HCT116 (cell line): Measurements from ENCODE around the gene OSGIN1. TPM values are rescaled to one million over a fixed set of nuclear protein-coding genes. Genes with fewer than 3 reads are reported as not detected.

ENCODE experiments used
- ATAC-seq: fragments of 200-7000 bp; cut with Tn5 transposase; 2 replicates; pipeline ENCODE4 v1.9.1; 2020; ENCODE audit warnings: mild to moderate bottlenecking, moderate library complexity
- BruUV-seq: library from RNA; stranded (reverse); fragments of 400-500 nt; replicated peaks from 2 replicates; lab custom pipeline; 2021; lab: Mats Ljungman, UMichigan
- CTCF ChIA-PET: fragments of 300-600 bp; sonication (Branson Sonifier 250); formaldehyde crosslinking; loops from one replicate; lab custom pipeline; 2021; ENCODE audit warnings: antibody characterized with exemption; lab: Charles Lee
- POLR2A ChIA-PET: fragments of 300-600, 350-600 bp; sonication (Branson Sonifier 250); formaldehyde crosslinking; loops from one replicate; lab custom pipeline; 2021; ENCODE audit warnings: antibody characterized with exemption; lab: Charles Lee
- RAD21 ChIA-PET, 2 experiments: fragments of 300-600 bp; sonication (Branson Sonifier 250); formaldehyde crosslinking; loops; one replicate each; lab custom pipeline; 2023; ENCODE audit warnings: low total read pairs in 2 of 2; ENCODE audit not compliant: uncharacterized antibody in 2 of 2, unreplicated experiment in 2 of 2, low non-redundant PET in 1 of 2; lab: Charles Lee
- DNase-seq: peaks from one replicate; pipeline ENCODE4 v3.0.0-alpha.2; 2010; ENCODE audit warnings: low read depth, low spot score
- H2AFZ ChIP-seq: fragments of 200-600 bp; shearing (Covaris generic), sonication (generic); 2 replicates; pipeline ENCODE4 v1.6.1; 2017; ENCODE audit warnings: low read depth, mixed run types, mixed read lengths, antibody characterized with exemption, low read length; ENCODE audit not compliant: poor library complexity, severe bottlenecking
- H3K27ac ChIP-seq: 2 replicates; pipeline ENCODE4 v1.5.1; 2012; ENCODE audit warnings: low read depth, low read length
- H3K27me3 ChIP-seq: fragments of 200-600 bp; sonication (generic); 2 replicates; pipeline ENCODE4 v1.6.1; 2016; ENCODE audit warnings: mixed run types, low read length, mixed read lengths; ENCODE audit not compliant: insufficient read depth
- H3K36me3 ChIP-seq, 2 experiments: fragments of 200-500 bp in 1 of 2; fragments of 200-600 bp in 1 of 2; sonication (Bioruptor generic) in 1 of 2; sonication (generic) in 1 of 2; 2 replicates each; pipeline versions ENCODE4 v1.5.1 to v1.6.1; 2014 to 2016; ENCODE audit warnings: low read length in 2 of 2, inconsistent platforms in 1 of 2, mixed read lengths in 1 of 2, mixed run types in 1 of 2; ENCODE audit not compliant: insufficient read depth in 2 of 2, control insufficient read depth in 1 of 2
- H3K4me1 ChIP-seq, 2 experiments: fragments of 200-600 bp in 1 of 2; sonication (generic) in 1 of 2; 2 replicates each; pipeline versions ENCODE4 v1.5.1 to v1.6.1; 2012 to 2017; ENCODE audit warnings: low read length in 2 of 2, inconsistent platforms in 1 of 2, mild to moderate bottlenecking in 1 of 2, mixed read lengths in 1 of 2, mixed run types in 1 of 2, moderate library complexity in 1 of 2; ENCODE audit not compliant: insufficient read depth in 2 of 2, control insufficient read depth in 1 of 2
- H3K4me2 ChIP-seq: fragments of 200-600 bp; sonication (generic); 2 replicates; pipeline ENCODE4 v1.6.1; 2017; ENCODE audit warnings: mixed run types, low read length, mixed read lengths
- H3K4me3 ChIP-seq, 2 experiments: fragments of 200-600 bp in 1 of 2; sonication (generic) in 1 of 2; replicated peaks in 1 of 2; 2 replicates each; pipeline ENCODE4 v1.5.1; 2011 to 2016; ENCODE audit warnings: low read length in 2 of 2, control low read depth in 1 of 2, low read depth in 1 of 2, mild to moderate bottlenecking in 1 of 2, mixed read lengths in 1 of 2, mixed run types in 1 of 2
- H3K79me2 ChIP-seq: fragments of 200-600 bp; sonication (generic); 2 replicates; pipeline ENCODE4 v1.6.1; 2017; ENCODE audit warnings: mild to moderate bottlenecking, mixed run types, low read length, moderate library complexity, mixed read lengths; ENCODE audit not compliant: insufficient read depth
- H3K9ac ChIP-seq: fragments of 200-600 bp; sonication (generic); 2 replicates; pipeline ENCODE4 v1.6.1; 2016; ENCODE audit warnings: low read length, mixed read lengths
- H3K9me2 ChIP-seq: fragments of 200-600 bp; sonication (generic), shearing (Covaris generic); 2 replicates; pipeline ENCODE4 v1.6.1; 2017; ENCODE audit warnings: mixed run types, mild to moderate bottlenecking, moderate library complexity; ENCODE audit not compliant: insufficient read depth
- H3K9me3 ChIP-seq, 2 experiments: fragments of 200-500 bp in 1 of 2; fragments of 200-600 bp in 1 of 2; sonication (Bioruptor generic) in 1 of 2; sonication (generic) in 1 of 2; 2 replicates each; pipeline ENCODE4 v1.6.1; 2014 to 2017; ENCODE audit warnings: low read length in 2 of 2, mixed read lengths in 2 of 2, inconsistent platforms in 1 of 2, low read depth in 1 of 2, mild to moderate bottlenecking in 1 of 2, mixed run types in 1 of 2, moderate library complexity in 1 of 2; ENCODE audit not compliant: control insufficient read depth in 1 of 2, insufficient read depth in 1 of 2
- H4K20me1 ChIP-seq: fragments of 200-600 bp; sonication (generic), shearing (Covaris generic); 2 replicates; pipeline ENCODE4 v1.6.1; 2017; ENCODE audit warnings: mixed run types, mild to moderate bottlenecking, moderate library complexity; ENCODE audit not compliant: insufficient read depth
- EGR1 ChIP-seq: IDR thresholded peaks from 2 replicates; pipeline ENCODE4 v1.6.1; 2012; ENCODE audit warnings: low read depth
- EZH2phosphoT487 ChIP-seq: fragments of 200-600 bp; IDR thresholded peaks from 2 replicates; pipeline ENCODE4 v1.6.1; 2018; ENCODE audit warnings: antibody characterized with exemption, borderline replicate concordance
- FOSL1 ChIP-seq: IDR thresholded peaks from 2 replicates; pipeline ENCODE4 v1.6.1; 2012; ENCODE audit warnings: low read depth
- JUND ChIP-seq: IDR thresholded peaks from 2 replicates; pipeline ENCODE4 v1.6.1; 2012
- RAD21 ChIP-seq: IDR thresholded peaks from 2 replicates; pipeline ENCODE4 v1.6.1; 2012; ENCODE audit warnings: low read depth, mild to moderate bottlenecking
- TCF7L2 ChIP-seq: IDR thresholded peaks from 2 replicates; pipeline ENCODE4 v1.7.0; 2011; ENCODE audit warnings: borderline replicate concordance, inconsistent platforms; ENCODE audit not compliant: insufficient read depth, insufficient read length; ENCODE audit errors: extremely low read depth
- YY1 ChIP-seq: IDR thresholded peaks from 2 replicates; pipeline ENCODE4 v1.6.1; 2011; ENCODE audit warnings: low read length, low read depth, moderate library complexity, mild to moderate bottlenecking; ENCODE audit not compliant: insufficient replicate concordance; ENCODE audit errors: extremely low read depth
- ZNF274 ChIP-seq: fragments of 200-500 bp; sonication (Bioruptor generic); IDR thresholded peaks from 2 replicates; pipeline ENCODE4 v1.6.1; 2014; ENCODE audit warnings: mild to moderate bottlenecking, low read depth, low read length, inconsistent platforms
- intact Hi-C: fragments of 100-400 bp; cut with micrococcal nuclease; formaldehyde crosslinking; loops from 2 replicates; pipeline ENCODE4 v1.10.0; 2022
- total RNA-seq: library from RNA; stranded (reverse); gene quantifications from one replicate; pipeline ENCODE4 v1.2.1, GENCODE V29; 2021; ENCODE audit not compliant: unreplicated experiment
- TF ChIP-seq, protein P1 (sequence below): IDR thresholded peaks from 2 replicates; pipeline ENCODE4 v1.6.1; 2012; ENCODE audit warnings: low read depth
- TF ChIP-seq, protein P2 (sequence below): IDR thresholded peaks from 2 replicates; pipeline ENCODE4 v1.6.1; 2012
- TF ChIP-seq, protein P3 (sequence below): IDR thresholded peaks from 2 replicates; pipeline ENCODE4 v1.6.1; 2012

OSGIN1 gene
- total RNA-seq, 1 experiment from 2014 or later: 19.8 TPM

- H3K9ac ChIP-seq: no peak overlapping the region
- H2AFZ ChIP-seq: no peak overlapping the region
- ChIA-PET RAD21 (no interaction called here), CTCF (no interaction called here), POLR2A (interaction anchor here (1.4 kb wide), 1 partner anchor 11 kb away, joined by 4 read pairs; no protein-coding TSS in a partner anchor)
- no peaks in the 10 kb centered on the region for H3K36me3 ChIP-seq
- BruUV-seq: no TSS peak
- no peak overlapping the region for H3K4me3 ChIP-seq
- H3K9me3 ChIP-seq: no peaks in the 10 kb centered on the region
- H3K4me1 ChIP-seq: no peaks in the 10 kb centered on the region
- H3K79me2 ChIP-seq: no peaks in the 10 kb centered on the region
- ATAC-seq: no peak
- DNase-seq: no peak
- TF ChIP-seq ZNF274: no peak
- TF ChIP-seq EGR1: no peak
- TF ChIP-seq, protein P1, sequence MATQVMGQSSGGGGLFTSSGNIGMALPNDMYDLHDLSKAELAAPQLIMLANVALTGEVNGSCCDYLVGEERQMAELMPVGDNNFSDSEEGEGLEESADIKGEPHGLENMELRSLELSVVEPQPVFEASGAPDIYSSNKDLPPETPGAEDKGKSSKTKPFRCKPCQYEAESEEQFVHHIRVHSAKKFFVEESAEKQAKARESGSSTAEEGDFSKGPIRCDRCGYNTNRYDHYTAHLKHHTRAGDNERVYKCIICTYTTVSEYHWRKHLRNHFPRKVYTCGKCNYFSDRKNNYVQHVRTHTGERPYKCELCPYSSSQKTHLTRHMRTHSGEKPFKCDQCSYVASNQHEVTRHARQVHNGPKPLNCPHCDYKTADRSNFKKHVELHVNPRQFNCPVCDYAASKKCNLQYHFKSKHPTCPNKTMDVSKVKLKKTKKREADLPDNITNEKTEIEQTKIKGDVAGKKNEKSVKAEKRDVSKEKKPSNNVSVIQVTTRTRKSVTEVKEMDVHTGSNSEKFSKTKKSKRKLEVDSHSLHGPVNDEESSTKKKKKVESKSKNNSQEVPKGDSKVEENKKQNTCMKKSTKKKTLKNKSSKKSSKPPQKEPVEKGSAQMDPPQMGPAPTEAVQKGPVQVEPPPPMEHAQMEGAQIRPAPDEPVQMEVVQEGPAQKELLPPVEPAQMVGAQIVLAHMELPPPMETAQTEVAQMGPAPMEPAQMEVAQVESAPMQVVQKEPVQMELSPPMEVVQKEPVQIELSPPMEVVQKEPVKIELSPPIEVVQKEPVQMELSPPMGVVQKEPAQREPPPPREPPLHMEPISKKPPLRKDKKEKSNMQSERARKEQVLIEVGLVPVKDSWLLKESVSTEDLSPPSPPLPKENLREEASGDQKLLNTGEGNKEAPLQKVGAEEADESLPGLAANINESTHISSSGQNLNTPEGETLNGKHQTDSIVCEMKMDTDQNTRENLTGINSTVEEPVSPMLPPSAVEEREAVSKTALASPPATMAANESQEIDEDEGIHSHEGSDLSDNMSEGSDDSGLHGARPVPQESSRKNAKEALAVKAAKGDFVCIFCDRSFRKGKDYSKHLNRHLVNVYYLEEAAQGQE: no peak
- H3K27me3 ChIP-seq: 0 out of 2 replicates have a peak, but pooled peaks cover 5% of the 10 kb centered on the region
- intact Hi-C loops: no loop called here
- H3K4me2 ChIP-seq: no peak overlapping the region
- H3K9me2 ChIP-seq: no peaks in the 10 kb centered on the region
- no peak overlapping the region for H3K27ac ChIP-seq
- no peaks in the 10 kb centered on the region for H4K20me1 ChIP-seq
Observed at GRCh38 chr16:84003038-84003437, 50.0 kb downstream of the OSGIN1 start.

DNA sequence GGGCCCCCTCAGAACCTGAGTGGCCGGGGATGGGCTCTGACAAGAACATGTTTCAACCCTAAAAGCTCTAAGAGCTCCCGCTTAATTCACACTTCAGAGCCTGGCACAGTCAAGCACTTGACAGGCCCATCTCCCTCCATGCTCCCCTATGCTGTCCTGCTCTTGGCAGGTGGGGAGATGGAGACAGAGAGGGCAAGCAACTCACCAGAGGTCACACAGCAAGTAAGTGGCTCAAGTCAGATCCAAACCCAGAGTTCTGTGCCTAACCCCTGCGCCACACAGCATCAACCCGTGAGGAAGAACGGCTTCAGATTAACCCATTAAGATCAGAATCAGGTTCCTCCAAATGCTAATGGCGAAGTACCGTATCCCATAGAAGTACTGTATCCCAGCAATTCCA, 51.4 kb downstream of the OSGIN1 start:
- H3K4me2 ChIP-seq: no peak overlapping the region
- no peaks in the 10 kb centered on the region for H3K4me1 ChIP-seq
- no peak overlapping the region for H3K27ac ChIP-seq
- 0 out of 2 replicates have a peak, but pooled peaks cover 5% of the 10 kb centered on the region for H3K27me3 ChIP-seq
- ChIA-PET POLR2A (interaction anchor here (1.4 kb wide), 1 partner anchor 10 kb away, joined by 4 read pairs; no protein-coding TSS in a partner anchor), CTCF (no interaction called here), RAD21 (no interaction called here)
- no peak overlapping the region for H3K9ac ChIP-seq
- no peak for ATAC-seq
- intact Hi-C loops: no loop called here
- no peak overlapping the region for H2AFZ ChIP-seq
- H3K79me2 ChIP-seq: no peaks in the 10 kb centered on the region
- H3K9me2 ChIP-seq: no peaks in the 10 kb centered on the region
- no peaks in the 10 kb centered on the region for H4K20me1 ChIP-seq
- H3K9me3 ChIP-seq: no peaks in the 10 kb centered on the region
- no peaks in the 10 kb centered on the region for H3K36me3 ChIP-seq
- TF ChIP-seq JUND (no peak), FOSL1 (no peak), YY1 (no peak), EZH2phosphoT487 (no peak), RAD21 (no peak), TCF7L2 (no peak)
- TF ChIP-seq, protein P2, sequence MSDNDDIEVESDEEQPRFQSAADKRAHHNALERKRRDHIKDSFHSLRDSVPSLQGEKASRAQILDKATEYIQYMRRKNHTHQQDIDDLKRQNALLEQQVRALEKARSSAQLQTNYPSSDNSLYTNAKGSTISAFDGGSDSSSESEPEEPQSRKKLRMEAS: no peak
- TF ChIP-seq, protein P1: no peak
- TF ChIP-seq, protein P3, sequence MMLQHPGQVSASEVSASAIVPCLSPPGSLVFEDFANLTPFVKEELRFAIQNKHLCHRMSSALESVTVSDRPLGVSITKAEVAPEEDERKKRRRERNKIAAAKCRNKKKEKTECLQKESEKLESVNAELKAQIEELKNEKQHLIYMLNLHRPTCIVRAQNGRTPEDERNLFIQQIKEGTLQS: no peak
- TF ChIP-seq, all 23 proteins: peak for 0
- BruUV-seq: no TSS peak
- DNase-seq: no peak
- H3K4me3 ChIP-seq: no peak overlapping the region
